IPS DF 6.9 (cell line): Measurements from ENCODE around the gene BLNK.

Experiments
- DNase-seq: peaks from one replicate; pipeline ENCODE4 v3.0.0-alpha.2; 2013; ENCODE audit warnings: low read depth, low spot score
- H3K27ac ChIP-seq: one replicate; pipeline ENCODE4 v1.5.1; 2013; ENCODE audit warnings: low read length, control low read depth
- H3K27me3 ChIP-seq: 2 replicates; pipeline ENCODE4 v1.6.1; 2013; ENCODE audit warnings: mild to moderate bottlenecking, low read length; ENCODE audit not compliant: control insufficient read depth, insufficient read depth
- H3K36me3 ChIP-seq: 2 replicates; pipeline ENCODE4 v1.6.1; 2013; ENCODE audit warnings: low read length; ENCODE audit not compliant: control insufficient read depth, insufficient read depth
- H3K4me1 ChIP-seq: 2 replicates; pipeline ENCODE4 v1.6.1; 2013; ENCODE audit warnings: low read length; ENCODE audit not compliant: control insufficient read depth, insufficient read depth
- H3K4me3 ChIP-seq: 2 replicates; pipeline ENCODE4 v1.5.1; 2013; ENCODE audit warnings: mild to moderate bottlenecking, low read length
- H3K9me3 ChIP-seq: 2 replicates; pipeline ENCODE4 v1.6.1; 2013; ENCODE audit warnings: low read length, inconsistent platforms; ENCODE audit not compliant: control insufficient read depth, insufficient read depth
- WGBS: extraction: QIAGEN DNeasy Blood & Tissue Kit; methylation state at CpG from one replicate; pipeline ENCODE4 v1.1.7; 2013; ENCODE audit warnings: mixed read lengths, missing lambda C conversion rate; ENCODE audit not compliant: insufficient read length, insufficient coverage; 5-methylcytosine and 5-hydroxymethylcytosine counted together

The BLNK gene

DNA sequence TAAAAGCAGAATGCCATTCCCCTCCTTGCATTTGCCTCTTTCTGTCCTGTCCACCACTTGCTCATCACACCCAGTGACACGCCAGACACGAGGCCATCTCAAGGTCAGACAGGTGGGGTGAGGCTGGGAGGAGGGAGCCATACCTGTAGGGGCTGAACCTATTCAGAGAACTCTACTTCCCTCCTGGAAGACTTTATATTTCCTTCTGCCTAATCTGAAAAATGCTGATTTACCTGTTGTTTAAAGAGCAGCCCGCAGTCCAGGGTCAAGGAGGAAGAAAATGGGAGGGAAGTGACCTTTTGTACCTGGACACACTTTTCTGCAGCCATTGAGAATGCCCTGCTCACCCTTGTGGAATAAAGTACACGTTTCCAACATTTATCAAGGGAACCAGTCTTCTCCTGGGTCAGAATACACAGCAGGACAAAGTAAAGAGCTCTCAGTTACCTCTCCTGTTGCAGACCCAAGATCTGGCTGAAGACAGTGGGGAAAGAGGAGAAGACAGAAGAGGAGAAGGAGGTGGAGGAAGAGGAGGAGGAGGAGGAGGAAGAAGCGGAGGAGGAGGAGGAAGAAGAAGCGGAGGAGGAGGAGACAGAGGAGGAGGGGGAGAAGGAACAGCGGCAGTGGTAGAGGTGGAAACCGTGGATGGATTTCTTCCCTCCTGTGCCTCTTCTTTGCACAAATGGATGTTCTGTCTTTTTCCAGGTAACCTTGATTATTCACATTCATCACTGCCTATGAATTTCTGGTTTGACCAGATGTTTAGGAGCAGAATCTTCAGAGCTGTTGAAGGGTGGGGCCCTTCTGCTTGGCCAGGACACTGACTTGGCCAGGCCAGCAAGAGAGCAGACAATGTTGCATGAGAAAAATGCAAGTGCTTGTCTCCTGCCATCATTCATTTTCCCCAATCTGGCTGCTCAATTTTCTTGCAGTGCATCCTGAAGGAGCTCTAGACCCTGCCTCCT lies 1.2 kb upstream of the BLNK start:
- Histone ChIP-seq H3K4me3 (no peak overlapping the region), H3K4me1 (no peaks in the 10 kb centered on the region), H3K36me3 (no peaks in the 10 kb centered on the region), H3K9me3 (no peaks in the 10 kb centered on the region), H3K27ac (no peak overlapping the region), H3K27me3 (no peaks in the 10 kb centered on the region)
- no peak for DNase-seq
- no CpG with 5 or more reads among the region's 8 CpGs for WGBS

DNA sequence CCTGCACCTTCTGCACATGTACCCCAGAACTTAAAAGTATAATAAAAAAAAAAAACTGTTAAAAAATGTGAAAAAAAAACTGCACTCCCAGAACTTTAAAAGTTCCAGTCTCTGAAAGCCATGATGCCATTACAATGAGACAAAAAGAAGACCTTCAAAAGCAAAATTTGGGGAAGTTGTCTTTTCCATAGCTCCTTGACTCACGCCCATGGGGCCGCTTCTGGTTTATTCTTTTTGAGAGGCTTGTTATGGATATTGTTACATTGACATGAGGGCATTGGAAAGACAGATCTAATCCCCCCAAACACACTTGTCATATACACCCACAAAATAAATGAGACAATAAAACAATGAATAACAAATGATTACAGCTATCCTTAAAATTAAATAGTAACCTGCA lies 798 bp downstream of the BLNK start:
- no peak for DNase-seq
- Histone ChIP-seq H3K4me3 (no peak overlapping the region), H3K27ac (no peak overlapping the region), H3K4me1 (no peaks in the 10 kb centered on the region), H3K36me3 (no peaks in the 10 kb centered on the region), H3K27me3 (no peaks in the 10 kb centered on the region), H3K9me3 (no peaks in the 10 kb centered on the region)
- no CpG with 5 or more reads among the region's 2 CpGs for WGBS

DNA sequence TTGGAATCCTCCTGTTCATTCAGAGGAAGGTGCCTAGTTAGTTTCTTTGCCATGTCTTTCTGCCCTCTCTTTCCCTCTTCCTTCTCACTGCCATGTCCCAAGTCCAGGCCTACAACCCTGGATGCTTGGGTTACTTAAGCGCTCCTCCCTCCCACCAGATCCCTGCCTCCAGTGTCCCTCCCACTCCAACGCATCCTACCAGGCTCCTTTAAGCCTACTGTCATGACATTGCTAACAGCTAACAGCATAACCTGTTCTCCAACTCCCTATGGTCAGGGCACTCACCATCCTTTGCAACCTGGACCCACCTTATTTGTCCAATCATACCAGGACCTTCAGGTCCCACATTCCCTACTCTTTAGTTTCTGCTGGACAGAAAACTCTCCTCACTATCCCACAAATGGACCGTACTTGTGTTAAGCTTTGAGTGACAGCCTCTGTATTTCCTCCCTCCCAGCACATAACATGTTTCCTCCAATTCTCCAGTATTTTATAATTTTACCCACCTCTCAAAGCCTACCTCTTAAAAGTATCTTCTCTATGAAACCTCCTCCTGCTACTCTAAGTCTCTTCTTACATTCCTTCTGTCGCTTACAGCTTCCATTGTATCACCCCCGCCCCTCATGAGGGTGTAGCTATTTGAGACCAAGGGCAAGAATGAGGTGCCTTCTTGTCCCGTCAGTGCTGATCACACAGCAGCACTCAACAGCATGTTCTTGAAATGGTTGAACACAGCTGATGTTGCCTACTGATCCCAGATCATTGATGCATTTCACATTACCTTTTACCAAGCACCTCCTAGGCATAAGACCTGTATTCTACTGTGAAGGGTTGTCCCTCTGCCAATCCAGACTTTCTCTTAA lies 1.7 kb downstream of the BLNK start:
- no peaks in the 10 kb centered on the region for H3K27me3 ChIP-seq
- no CpG with 5 or more reads among the region's 6 CpGs for WGBS
- H3K9me3 ChIP-seq: no peaks in the 10 kb centered on the region
- no peaks in the 10 kb centered on the region for H3K4me1 ChIP-seq
- H3K4me3 ChIP-seq: no peak overlapping the region
- DNase-seq: no peak
- H3K27ac ChIP-seq: no peak overlapping the region
- no peaks in the 10 kb centered on the region for H3K36me3 ChIP-seq

DNA sequence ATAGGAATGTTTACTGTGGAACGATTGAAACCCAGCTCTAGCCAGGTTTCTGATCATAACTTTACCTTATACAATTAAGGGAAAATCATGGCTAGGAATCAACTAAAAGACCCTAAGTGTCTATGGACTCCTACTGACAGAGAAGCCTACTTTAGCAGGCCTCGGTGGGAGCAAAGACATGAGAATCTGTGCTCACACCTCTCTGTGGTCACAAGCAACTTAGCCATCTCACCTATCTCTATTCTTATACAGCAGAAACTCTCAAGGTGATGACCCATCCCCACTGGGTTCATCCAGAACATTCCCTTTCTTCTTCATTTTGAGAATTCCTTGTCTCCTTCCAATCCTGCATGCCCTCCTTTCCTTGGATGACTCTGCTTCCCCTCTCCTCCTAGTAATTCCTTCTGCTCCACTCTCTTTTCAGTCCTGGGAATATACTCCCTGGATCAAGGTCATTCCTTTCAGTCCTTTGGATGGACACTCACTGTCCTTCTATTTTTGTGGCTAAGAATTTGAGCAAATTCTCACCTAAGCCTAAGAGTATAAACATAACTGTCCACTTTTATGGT lies 2.9 kb downstream of the BLNK start:
- no peak for DNase-seq
- Histone ChIP-seq H3K27ac (no peak overlapping the region), H3K9me3 (no peaks in the 10 kb centered on the region), H3K27me3 (no peaks in the 10 kb centered on the region), H3K36me3 (no peaks in the 10 kb centered on the region), H3K4me3 (no peak overlapping the region), H3K4me1 (no peaks in the 10 kb centered on the region)
- no CpG with 5 or more reads among the region's 2 CpGs for WGBS

DNA sequence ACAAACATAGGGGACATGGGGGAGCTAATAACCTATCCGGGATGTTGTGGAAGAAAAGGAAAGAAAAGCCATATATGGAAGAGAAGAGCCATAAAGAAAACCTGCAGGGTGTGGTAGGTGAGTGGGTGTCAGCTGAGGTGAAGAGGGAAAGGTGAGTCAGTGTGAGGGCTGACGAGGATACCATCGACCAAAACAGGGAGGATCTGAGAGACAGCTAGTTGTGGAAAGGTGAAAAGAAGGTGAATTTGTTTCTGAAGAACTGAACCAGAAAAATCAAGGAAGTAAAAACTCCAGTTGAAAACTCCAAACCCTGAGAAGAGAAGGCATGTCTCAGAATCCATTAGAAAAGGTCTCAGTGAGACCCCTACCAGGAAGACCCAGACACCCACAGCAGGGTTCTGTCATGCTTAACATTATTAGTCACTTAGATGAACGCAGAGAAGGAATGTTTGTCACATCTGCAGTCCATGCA lies 4.1 kb downstream of the BLNK start:
- no peak for DNase-seq
- Histone ChIP-seq H3K4me3 (no peak overlapping the region), H3K36me3 (no peaks in the 10 kb centered on the region), H3K4me1 (no peaks in the 10 kb centered on the region), H3K27ac (no peak overlapping the region), H3K9me3 (no peaks in the 10 kb centered on the region), H3K27me3 (no peaks in the 10 kb centered on the region)
- no CpG with 5 or more reads among the region's 4 CpGs for WGBS

DNA sequence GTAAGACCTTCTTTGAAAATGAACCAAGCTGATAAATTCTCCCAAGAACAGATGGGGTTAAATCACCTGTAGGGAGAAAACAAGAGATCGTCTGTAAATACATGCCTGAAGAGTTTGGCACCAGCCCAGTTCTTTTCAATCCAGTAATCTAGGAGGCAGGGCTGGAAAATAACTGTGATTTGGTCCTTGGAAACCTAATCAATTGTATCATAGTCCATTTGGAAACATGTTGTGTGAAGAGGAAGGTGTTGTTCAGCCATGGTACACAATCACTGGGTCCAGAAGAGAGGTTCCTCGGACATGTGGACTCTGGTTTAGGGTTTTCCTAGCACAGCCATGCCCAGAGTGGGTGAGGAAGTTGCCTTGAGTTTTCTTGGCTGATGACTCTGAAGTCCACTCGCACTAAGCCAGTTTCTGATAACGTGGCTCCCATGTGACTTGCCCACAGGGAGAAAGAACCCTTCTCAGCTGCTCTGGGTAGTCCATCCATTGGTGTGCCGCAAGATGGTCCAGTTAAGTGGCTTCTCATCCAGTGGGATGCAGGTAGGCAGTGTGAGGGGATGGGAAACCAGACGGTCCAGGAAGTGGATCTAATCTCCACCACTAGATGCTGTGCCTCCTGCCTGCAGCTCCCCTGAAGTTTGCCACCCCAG lies 5.1 kb downstream of the BLNK start:
- Histone ChIP-seq H3K27me3 (no peaks in the 10 kb centered on the region), H3K27ac (no peak overlapping the region), H3K36me3 (no peaks in the 10 kb centered on the region), H3K4me3 (no peak overlapping the region), H3K9me3 (no peaks in the 10 kb centered on the region), H3K4me1 (no peaks in the 10 kb centered on the region)
- WGBS: no CpG with 5 or more reads among the region's 6 CpGs
- DNase-seq: no peak

DNA sequence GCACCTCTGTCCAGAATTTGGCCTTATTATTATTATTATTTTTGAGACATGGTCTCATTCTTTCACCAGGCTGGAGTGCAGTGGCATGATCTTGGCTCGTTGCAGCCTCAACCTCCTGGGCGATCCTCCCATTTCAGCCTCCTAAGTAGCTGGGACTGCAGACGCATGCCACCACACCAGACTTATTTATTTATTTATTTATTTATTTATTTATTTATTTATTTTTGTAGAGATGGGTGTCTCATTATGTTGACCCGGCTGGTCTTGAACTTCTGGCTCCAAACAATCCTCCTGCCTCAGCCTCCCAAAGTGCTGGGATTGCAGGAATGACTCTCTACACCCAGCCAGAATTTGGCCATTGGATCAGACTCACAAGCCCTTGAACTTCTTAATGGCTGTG lies 6.4 kb downstream of the BLNK start:
- Histone ChIP-seq H3K4me1 (no peaks in the 10 kb centered on the region), H3K9me3 (no peaks in the 10 kb centered on the region), H3K4me3 (no peak overlapping the region), H3K36me3 (no peaks in the 10 kb centered on the region), H3K27ac (no peak overlapping the region), H3K27me3 (no peaks in the 10 kb centered on the region)
- no CpG with 5 or more reads among the region's 4 CpGs for WGBS
- no peak for DNase-seq

DNA sequence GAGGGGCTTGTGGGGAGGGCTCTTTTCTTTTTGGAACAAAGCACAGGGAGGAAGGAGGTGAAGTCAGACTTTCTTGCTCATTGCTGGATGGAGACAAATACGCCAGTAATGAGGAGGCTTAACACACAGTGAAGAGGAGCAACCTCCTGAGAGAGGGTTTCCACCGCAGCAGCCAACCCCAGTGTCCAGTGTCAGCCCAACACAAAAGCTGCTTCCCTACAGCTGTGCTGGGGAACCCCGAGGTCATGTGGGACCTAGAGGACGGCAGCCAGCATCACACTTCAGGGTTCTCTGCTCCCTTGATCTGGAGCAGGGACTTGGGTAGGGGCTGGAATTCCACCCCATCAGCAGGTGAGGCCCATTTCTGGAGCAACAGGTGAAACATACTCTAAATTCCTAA lies 7.7 kb downstream of the BLNK start:
- H3K27ac ChIP-seq: no peak overlapping the region
- no peaks in the 10 kb centered on the region for H3K36me3 ChIP-seq
- H3K27me3 ChIP-seq: no peaks in the 10 kb centered on the region
- H3K4me1 ChIP-seq: no peaks in the 10 kb centered on the region
- no CpG with 5 or more reads among the region's 4 CpGs for WGBS
- H3K4me3 ChIP-seq: no peak overlapping the region
- H3K9me3 ChIP-seq: no peaks in the 10 kb centered on the region
- no peak for DNase-seq

DNA sequence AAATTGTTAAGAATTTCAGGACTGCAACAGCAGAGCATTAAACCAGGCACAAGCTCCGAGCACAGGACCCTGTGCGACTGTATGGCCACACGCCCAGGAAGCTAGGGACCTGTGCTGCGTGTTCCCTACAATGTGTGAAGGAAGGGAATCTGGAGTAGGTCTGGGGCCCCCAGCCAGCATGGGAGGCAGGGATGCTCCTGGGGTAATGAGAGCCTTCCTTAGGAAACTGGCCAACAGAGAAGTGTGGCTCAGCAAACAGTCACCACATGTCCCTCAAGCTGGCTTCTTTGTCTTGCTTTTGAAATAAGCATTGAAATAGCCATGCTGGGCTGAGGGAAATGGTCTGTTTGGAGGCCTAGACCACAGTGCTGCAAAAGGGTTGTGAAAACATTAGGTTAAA lies 8.2 kb downstream of the BLNK start:
- DNase-seq: no peak
- Histone ChIP-seq H3K4me1 (no peaks in the 10 kb centered on the region), H3K36me3 (no peaks in the 10 kb centered on the region), H3K9me3 (no peaks in the 10 kb centered on the region), H3K27me3 (no peaks in the 10 kb centered on the region), H3K27ac (no peak overlapping the region), H3K4me3 (no peak overlapping the region)
- WGBS: no CpG with 5 or more reads among the region's 4 CpGs

DNA sequence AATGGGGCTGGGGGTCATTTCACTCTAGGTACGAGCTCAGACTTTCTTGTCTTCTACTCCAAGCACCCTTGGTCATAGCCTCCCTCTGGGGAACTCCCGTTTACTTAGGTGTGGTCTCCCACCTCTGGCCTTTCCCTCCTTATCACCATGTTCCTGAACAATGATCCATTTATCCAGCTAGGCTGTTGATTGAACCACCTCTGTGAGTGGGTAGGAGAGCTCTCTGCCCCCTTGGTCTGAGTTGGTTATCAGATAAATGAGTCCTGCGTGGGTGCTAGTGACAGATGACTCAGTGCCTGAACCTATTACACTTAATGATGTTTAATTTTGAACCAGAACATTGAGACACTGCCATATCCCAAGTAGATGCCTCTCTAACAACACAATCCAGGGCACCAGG lies 9.4 kb downstream of the BLNK start:
- WGBS: no CpG with 5 or more reads among the region's 3 CpGs
- H3K36me3 ChIP-seq: no peaks in the 10 kb centered on the region

More for the DNA sequence above, 9.4 kb downstream of the BLNK start:
- DNase-seq: no peak
- H3K27me3 ChIP-seq: no peaks in the 10 kb centered on the region
- H3K4me3 ChIP-seq: no peak overlapping the region
- no peak overlapping the region for H3K27ac ChIP-seq
- H3K9me3 ChIP-seq: no peaks in the 10 kb centered on the region
- no peaks in the 10 kb centered on the region for H3K4me1 ChIP-seq
